Ovary (tissue), 9 donors: ENCODE results near the gene MXD3. TPM values are rescaled to one million over a fixed set of nuclear protein-coding genes. Genes with fewer than 3 reads are reported as not detected.

Experiments used
- DNase-seq, 5 donors: peaks; one replicate each; pipeline ENCODE4 v3.0.0-alpha.2; 2019 to 2020
- H3K27ac ChIP-seq, 2 donors: fragments of 200-600 bp; one replicate each; pipeline versions ENCODE4 v1.5.1 to v1.8.0; 2019 to 2022
- H3K27me3 ChIP-seq: fragments of 200-600 bp; one replicate; pipeline ENCODE4 v1.8.0; 2022
- H3K36me3 ChIP-seq: fragments of 200-600 bp; sonication (generic); one replicate; pipeline ENCODE4 v1.5.1; 2019
- H3K4me1 ChIP-seq: one replicate; pipeline ENCODE4 v1.8.1; 2013; ENCODE audit warnings: mild to moderate bottlenecking, moderate library complexity; ENCODE audit not compliant: insufficient read depth
- H3K4me3 ChIP-seq: fragments of 200-600 bp; sonication (generic); one replicate; pipeline ENCODE4 v1.5.1; 2017
- H3K9me3 ChIP-seq, 2 donors: fragments of 200-600 bp in 1 of 2; sonication (generic) in 1 of 2; one replicate each; pipeline versions ENCODE4 v1.5.1 to v1.8.1; 2013 to 2019; ENCODE audit warnings: mild to moderate bottlenecking in 1 of 2, moderate library complexity in 1 of 2
- EP300 ChIP-seq: sonication (generic); formaldehyde crosslinking; IDR thresholded peaks from one replicate; pipeline ENCODE4 v1.6.1; 2017; ENCODE audit warnings: antibody characterized with exemption
- POLR2A ChIP-seq: fragments of 450-650 bp; IDR thresholded peaks from one replicate; pipeline ENCODE4 v1.6.1; 2017; ENCODE audit warnings: antibody characterized with exemption, mild to moderate bottlenecking, moderate library complexity
- WGBS, 3 donors: extraction: QIAGEN DNeasy Blood & Tissue Kit in 1 of 3; methylation state at CpG; one replicate each; pipeline versions ENCODE4 v1.1.5 to v1.1.7; 2013 to 2017; 5-methylcytosine and 5-hydroxymethylcytosine counted together
- intact Hi-C, 4 donors: fragments of 100-400 bp; cut with DNase I; formaldehyde crosslinking; loops; one replicate each; pipeline versions ENCODE4 v1.11.0 to v1.15.1; 2022 to 2023
- polyA plus RNA-seq, 2 donors: library from polyadenylated mRNA; stranded (reverse); fragments of 200-250 nt in 1 of 2; fragments of 350-450 nt in 1 of 2; fragmentation: Illumina TruSeq in 1 of 2; extraction: RNeasy Lipid Tissue Mini Kit (QIAGEN cat#74804) in 1 of 2; gene quantifications; one replicate each; pipeline ENCODE4 v1.2.3, GENCODE V29; 2013 to 2014
- total RNA-seq, 7 donors: library from RNA; depleted of rRNA in 2 of 7; stranded (reverse); fragments of >200 nt in 2 of 7; fragmentation: NEBNext Ultra II Directional in 3 of 7; extraction: Animal tissue kit (Norgen Biotek cat#: 25700) in 3 of 7; gene quantifications; one replicate each; pipeline versions ENCODE4 v1.1.0 to v1.2.4, GENCODE V29; 2016 to 2023
- TF ChIP-seq, protein P1 (sequence below), 3 donors: fragments of 450-650 bp in 2 of 3; fragments of 200-600 bp in 1 of 3; IDR thresholded peaks; one replicate each; pipeline versions ENCODE4 v1.5.1 to v1.8.0; 2016 to 2022; ENCODE audit warnings: antibody characterized with exemption in 3 of 3, mild to moderate bottlenecking in 1 of 3
- donor health status: DM: no; HTN: no; CAD: no; lungs with moderate emphysema.
- donor health status: DM: no; HTN: no; CAD: no.
- donor health status: Bipolar disorder and iron deficiency.
- donor health status: DM: yes; HTN: yes; CAD: no.
- donor health status: DM: no; HTN: no; CAD: no.
- donor health status: DM: yes; HTN: yes; CAD: no.

MXD3 gene
- total and polyA plus RNA-seq, 9 donors, result 0.30 to 9.8 (median 6.0) TPM

DNA sequence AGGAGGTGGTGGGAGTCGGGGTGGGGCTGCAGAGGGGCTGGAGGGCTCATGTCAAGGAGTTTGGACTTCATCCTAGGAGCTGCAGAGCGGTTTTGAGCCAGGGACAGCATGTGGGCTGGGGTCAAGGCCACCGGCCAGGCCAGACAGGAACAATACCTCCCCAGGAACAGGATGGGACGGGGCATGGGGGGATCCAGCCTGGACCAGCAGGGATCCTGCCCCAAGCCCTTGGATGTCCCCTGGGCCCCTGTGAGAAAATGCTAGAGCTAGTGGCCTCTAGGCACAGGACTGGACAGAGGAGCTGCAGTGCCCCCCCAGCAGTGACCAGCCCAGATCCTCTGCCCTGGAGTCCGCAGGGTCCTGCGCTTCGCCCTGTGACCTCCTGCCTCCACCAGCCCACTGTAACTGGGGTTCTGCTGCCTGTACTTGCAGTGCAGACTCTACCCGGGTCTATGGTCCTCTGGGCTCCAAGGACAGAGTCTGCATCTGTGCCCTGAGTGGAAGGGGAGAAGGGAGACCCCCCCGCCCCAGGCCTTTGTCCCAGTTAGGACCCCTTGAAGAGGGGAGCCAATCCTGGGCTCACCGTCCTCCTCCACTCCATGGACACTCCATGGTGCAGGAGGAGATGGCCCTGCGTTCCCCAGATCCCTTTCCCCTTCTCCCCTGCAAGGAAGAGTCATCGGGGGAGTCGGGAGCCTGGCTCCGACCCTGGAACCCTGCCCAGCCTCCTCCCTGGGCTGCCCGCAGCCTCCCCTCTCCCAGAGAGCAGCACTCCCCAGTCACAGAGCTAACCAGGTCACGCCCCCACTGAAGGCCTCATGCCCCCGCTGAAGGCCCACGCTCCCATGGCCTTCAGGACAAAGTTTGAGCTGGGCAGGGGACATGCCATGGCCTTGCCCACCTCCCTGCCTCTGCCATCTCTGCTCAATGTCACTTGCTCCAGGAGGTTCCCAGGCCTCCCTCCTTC, 3.0 kb upstream of the MXD3 start:
- Histone ChIP-seq H3K36me3 (no peaks in the 10 kb centered on the region), H3K9me3 (no peaks in the 10 kb centered on the region), H3K27ac (no peak overlapping the region), H3K27me3 (no peaks in the 10 kb centered on the region), H3K4me1 (peaks cover 3% of the 10 kb centered on the region), H3K4me3 (no peak overlapping the region)
- peak in 2 of 5 donors; percentile 21 to 41 for DNase-seq
- intact Hi-C loops, result loop anchor here in 3 of 4 donors (10.0 kb wide), 2 partner anchors 140 to 190 kb away; partner anchors contain the start of gene DOK3 (in 1 of the 3)
- 56 to 68% (median 57%) methylated on average over 17 to 18 of the region's 18 CpGs for WGBS, 3 donors
- no peak for TF ChIP-seq EP300
- TF ChIP-seq POLR2A, result no peak
- TF ChIP-seq, protein P1, sequence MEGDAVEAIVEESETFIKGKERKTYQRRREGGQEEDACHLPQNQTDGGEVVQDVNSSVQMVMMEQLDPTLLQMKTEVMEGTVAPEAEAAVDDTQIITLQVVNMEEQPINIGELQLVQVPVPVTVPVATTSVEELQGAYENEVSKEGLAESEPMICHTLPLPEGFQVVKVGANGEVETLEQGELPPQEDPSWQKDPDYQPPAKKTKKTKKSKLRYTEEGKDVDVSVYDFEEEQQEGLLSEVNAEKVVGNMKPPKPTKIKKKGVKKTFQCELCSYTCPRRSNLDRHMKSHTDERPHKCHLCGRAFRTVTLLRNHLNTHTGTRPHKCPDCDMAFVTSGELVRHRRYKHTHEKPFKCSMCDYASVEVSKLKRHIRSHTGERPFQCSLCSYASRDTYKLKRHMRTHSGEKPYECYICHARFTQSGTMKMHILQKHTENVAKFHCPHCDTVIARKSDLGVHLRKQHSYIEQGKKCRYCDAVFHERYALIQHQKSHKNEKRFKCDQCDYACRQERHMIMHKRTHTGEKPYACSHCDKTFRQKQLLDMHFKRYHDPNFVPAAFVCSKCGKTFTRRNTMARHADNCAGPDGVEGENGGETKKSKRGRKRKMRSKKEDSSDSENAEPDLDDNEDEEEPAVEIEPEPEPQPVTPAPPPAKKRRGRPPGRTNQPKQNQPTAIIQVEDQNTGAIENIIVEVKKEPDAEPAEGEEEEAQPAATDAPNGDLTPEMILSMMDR (IDR thresholded peaks at IDR 0.05), result no peak

DNA sequence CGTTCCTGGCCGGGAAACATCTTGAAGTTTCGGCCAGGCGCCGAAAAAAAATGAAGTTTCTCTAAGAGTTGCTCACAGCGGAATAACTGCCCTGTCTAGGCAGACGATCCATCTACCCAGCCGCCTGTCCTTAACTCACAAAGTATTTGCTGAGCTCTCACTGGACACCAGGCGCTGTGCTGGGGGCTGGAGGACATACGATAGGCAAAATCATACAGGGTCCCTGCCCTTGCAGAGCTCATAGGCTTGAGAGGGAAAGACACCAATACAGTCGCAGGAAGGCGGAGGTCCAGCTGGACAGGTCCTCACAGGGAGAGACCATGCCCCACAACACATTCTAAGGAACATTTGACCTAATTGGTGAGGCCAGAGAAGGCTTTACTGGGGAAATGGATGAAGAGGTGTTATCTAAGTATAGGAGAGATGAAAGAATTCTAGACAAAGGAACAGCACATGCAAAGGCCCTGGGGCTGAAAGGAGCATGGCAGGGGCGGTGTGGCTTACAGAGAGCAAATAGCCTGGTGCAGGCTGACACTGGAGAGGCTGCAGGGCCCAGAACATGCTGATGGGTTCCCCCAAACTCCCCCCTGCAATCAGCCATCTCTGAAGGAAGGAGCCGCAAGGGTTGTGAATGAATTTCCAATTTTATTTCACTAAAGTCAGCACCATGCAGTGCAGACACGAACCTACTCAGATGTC, 2.0 kb upstream of the MXD3 start:
- no peaks in the 10 kb centered on the region for H3K36me3 ChIP-seq
- WGBS, 3 donors, result 86 to 94% (median 91%) methylated on average over 15 of the region's 15 CpGs
- DNase-seq, result peak in 2 of 5 donors; percentile 11 to 33
- no peak overlapping the region for H3K27ac ChIP-seq
- TF ChIP-seq EP300, result no peak
- no peak for TF ChIP-seq POLR2A
- TF ChIP-seq, protein P1 (IDR thresholded peaks at IDR 0.05), result no peak
- H3K4me3 ChIP-seq, result no peak overlapping the region
- intact Hi-C loops, result loop anchor here in 3 of 4 donors (10.0 kb wide), 2 partner anchors 141 to 191 kb away; partner anchors contain the start of gene DOK3 (in 1 of the 3)
- H3K9me3 ChIP-seq, result no peaks in the 10 kb centered on the region
- H3K27me3 ChIP-seq, result no peaks in the 10 kb centered on the region
- H3K4me1 ChIP-seq, result peaks cover 3% of the 10 kb centered on the region

DNA sequence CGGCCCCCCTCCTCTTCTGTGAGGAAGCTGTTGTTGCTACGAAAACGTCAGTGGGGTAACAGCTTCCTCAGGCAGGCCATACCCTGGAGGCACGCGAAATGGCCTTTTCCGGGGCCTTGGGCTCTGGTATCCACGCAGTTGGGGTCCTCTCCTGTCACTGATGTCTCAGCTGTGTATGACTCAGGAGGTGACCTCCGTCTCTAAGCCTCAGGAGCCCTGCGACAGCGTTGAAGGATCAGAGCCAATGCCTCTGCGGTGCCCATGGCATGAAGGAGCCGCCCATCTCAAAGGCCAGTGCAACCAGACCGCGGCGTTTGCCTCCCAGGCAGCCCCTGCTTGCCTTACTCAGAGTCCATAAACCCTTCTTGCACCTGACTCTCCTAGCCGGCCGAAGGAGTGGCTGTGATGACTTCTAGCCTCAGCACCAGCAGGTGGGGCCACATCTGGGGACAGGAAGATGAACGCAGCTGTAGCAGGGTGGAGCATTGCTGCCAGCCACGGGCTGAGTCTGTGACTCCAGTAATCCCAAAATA, 1.0 kb upstream of the MXD3 start:
- Histone ChIP-seq H3K36me3 (no peaks in the 10 kb centered on the region), H3K27me3 (no peaks in the 10 kb centered on the region), H3K9me3 (no peaks in the 10 kb centered on the region), H3K27ac (no peak overlapping the region), H3K4me3 (no peak overlapping the region), H3K4me1 (peaks cover 3% of the 10 kb centered on the region)
- DNase-seq, result peak in 1 of 5 donors; percentile 47
- TF ChIP-seq POLR2A (no peak), EP300 (no peak)
- TF ChIP-seq, protein P1 (IDR thresholded peaks at IDR 0.05), result no peak
- intact Hi-C loops, result loop anchor here in 3 of 4 donors (10.0 kb wide), 2 partner anchors 142 to 192 kb away; partner anchors contain the start of gene DOK3 (in 1 of the 3)
- WGBS, 3 donors, result 13 to 19% (median 17%) methylated on average over 18 to 19 of the region's 19 CpGs

DNA sequence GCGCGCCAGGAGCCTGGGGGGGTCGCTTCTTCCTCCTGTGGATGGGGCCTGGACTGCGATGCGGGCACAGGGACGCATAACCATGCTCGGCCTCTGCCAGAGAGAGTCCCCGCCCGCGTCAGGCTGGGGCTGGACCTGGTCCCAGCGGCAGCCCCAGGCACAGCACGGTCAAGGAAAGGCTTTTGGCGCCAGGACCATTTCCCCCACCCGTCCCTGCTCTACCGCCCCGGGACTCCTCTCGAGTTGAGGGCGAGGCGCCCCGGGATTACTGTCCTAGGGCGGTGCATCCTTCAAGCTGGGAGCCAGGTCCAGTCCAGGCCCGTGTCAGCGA, 341 bp downstream of the MXD3 start:
- peaks cover 3% of the 10 kb centered on the region for H3K4me1 ChIP-seq
- peak in 4 of 5 donors; percentile 45 to 74 (median 66) for DNase-seq
- H3K9me3 ChIP-seq, result no peaks in the 10 kb centered on the region
- 0 to 1% (median 0%) methylated on average over 2 to 23 of the region's 23 CpGs for WGBS, 3 donors
- H3K27me3 ChIP-seq, result no peaks in the 10 kb centered on the region
- intact Hi-C loops, result loop anchor here in 3 of 4 donors (10.0 kb wide), 2 partner anchors 143 to 193 kb away; partner anchors contain the start of gene DOK3 (in 1 of the 3)
- no peaks in the 10 kb centered on the region for H3K36me3 ChIP-seq
- H3K27ac ChIP-seq, result no peak overlapping the region
- peak overlapping the region; percentile 52 for H3K4me3 ChIP-seq
- no peak for TF ChIP-seq POLR2A
- TF ChIP-seq, protein P1 (IDR thresholded peaks at IDR 0.05), result no peak
- TF ChIP-seq EP300, result no peak
